Endometrium (tissue), 2 donors: ENCODE measurements around the gene CUEDC1.

Experiments
- FAIRE-seq: peaks from 2 replicates; lab custom pipeline; 2012; peaks lifted over from hg19 to GRCh38; lab: Jason Lieb, UNC
- donor health status: control.
- donor health status: control.

The CUEDC1 gene

DNA sequence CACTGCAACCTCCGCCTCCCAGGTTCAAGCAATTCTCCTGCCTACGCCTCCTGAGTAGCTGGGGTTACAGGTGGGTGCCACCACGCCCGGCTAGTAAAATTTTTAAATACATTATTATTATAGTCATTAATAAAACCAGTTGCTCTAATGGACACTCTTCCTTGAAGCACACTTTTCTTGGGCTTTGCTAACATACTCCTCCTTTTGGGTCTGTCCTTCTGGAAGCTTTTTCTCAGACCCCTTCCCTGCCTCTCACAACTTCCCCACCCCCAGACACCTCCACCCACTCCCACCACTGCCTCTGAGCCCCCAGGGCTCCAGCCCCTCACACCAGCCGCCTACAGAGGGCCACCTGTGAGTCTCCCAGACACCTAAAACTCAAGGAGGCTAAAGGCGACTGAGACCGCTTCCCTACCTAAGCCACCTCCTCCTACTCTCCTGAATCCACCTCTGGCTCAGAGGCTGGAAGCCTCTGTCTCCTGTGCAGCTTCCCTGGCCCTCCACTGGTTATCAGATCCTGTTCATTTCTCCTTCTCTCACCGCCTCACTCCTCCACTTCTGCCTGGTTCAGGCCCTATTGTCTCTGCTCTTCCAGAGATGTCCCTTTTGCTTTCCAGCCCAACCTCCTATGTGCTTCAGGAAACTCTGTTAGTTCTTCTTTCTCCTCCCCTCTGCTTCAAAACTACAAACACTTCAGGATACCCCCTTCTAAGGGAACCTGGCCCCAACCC, 2.1 kb upstream of the CUEDC1 start:
- no peak for FAIRE-seq

DNA sequence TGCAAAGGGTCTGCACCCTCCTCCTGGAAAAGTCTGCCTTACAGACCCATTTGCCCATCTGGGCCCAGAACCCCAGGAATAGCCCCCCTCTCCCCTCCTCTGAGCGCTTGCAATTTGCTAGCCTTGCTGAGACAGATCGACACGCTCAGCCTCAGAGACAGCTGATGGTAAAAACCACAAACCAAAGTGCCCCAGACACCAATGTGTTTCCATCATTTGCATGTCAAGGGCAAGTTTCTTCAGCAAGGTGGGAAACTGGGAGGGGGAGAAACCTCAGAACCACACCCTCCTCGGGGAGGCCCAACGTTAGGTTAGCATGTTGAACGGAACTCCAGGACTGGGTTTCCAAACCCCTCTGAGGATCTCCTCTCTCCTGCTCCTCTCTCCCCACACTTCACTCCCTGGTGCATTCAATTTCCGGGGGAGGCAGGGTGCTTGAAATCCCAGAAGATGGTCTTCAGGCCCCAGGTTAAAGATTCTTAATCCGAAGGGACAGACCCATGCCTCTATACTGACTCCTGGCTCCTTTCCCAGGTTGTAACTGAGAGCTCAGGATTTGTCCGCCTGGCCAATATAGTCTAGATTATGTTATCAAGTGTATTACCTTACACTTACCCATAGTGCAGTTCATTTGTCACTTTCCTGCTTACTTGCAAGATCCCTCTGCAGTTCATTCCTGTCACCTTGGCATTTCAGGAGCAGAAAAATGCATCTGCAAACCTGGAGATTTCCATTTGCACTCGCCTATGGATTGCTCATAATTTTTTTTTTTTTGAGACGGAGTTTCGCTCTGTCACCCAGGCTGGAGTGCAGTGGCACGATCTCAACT, 1.3 kb upstream of the CUEDC1 start:
- FAIRE-seq = no peak

DNA sequence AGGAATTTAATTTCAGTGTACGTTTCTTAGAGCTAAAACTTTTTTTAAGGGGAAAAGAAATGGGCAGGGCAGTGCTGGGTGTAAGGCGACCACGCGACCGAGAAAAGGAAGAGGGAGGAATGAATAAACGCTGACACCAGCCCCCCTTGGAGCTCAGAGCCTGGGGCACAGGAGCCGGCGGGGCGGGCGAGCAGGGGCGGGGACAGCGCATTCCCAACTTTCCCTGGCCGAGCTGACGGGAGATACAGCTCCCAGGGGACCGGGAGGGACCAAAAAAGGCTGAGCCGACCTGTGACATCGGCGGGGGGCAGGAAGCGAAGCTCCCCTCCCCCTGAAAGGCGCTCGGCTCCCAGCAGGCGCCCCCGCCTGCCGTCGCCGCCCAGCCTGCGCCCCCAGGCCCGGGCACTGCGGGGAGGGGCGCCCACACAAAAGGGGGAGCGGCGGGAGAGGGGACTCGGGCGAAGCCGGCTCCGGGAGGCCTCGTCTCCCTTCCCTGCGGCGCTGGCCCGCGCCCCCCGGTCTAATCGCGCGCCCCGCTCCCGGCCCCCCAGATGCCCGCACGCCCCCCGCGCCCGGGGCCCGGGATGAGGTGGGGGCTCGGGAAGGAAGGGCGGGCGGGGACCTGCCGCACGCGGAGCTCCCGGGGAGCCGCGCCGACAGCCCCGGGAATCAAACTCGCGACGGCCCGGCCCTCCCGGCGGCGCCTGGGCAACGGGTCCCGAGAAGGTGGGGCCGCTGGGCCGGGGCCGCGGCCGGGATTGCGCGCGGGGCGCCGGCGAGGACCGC, 622 bp downstream of the CUEDC1 start:
- FAIRE-seq = no peak

DNA sequence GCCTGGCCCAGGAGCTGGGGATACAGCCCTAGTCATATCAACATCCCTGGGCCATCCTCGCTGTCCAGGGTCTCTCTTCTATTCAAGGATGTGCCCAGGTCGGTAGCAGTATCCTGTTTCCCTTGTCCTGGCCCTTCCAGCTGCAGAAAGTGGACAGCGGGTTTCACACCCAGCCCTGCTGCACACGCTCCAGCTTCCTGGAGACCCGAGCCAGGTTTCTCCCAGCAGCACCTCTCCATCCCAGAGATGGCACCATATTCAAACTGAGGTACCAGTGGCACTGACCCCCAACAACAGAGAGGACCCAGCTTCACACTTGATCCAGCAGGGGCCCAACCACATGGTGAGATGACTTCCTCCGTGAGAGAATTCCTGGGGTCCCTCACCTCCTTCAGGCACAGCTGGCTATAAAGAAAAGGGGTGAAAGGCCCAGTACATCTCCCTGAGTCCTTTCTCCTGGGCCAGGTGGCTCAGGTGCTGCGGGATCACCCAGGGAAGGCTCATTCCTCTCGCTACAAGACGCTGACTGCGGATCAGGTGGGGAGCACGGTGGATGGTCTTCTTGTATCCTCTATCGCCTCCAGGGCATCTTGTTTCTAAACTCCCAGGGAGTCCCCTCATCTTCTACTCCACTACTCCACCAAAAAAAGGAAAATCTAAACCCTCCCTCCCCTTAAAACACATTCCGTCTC, 1.4 kb downstream of the CUEDC1 start:
- FAIRE-seq = no peak

DNA sequence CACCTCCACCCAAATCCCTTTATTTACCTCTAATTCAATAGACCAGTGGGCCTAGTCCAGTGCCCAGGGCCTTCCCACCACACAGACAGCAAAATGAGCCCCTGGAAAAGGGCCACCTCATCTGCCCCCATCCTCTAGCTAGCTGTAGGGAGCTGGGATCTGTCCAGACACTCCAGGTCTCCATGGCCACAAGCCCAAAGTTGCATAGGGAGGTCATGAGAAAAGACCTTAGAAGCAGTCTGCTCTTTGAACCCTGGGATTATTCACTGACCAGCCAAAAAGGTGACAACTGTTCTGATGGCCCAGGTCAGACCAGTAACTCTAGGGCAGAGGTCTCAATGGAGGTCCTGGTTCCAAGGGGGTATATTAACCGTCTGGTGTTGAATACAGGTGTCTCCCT, 2.0 kb downstream of the CUEDC1 start:
- FAIRE-seq = no peak

DNA sequence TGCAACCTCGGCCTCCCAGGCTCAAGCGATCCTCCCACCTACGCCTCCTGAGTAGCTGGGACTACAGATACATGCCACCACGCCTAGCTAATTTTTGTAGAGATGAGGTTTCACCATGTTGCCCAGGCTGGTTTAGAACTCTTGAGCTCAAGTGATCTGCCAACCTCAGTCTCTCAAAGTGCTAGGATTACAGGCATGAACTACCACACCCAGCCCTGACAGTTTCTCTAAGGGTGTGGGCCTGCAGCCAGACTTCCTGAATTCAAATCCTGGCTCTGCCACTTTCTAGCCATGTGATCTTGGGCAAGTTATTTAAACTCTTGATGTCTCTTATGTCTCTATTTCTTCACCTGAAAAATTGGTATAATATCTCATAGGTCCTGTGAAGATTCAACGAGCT, 5.6 kb downstream of the CUEDC1 start:
- no peak for FAIRE-seq

DNA sequence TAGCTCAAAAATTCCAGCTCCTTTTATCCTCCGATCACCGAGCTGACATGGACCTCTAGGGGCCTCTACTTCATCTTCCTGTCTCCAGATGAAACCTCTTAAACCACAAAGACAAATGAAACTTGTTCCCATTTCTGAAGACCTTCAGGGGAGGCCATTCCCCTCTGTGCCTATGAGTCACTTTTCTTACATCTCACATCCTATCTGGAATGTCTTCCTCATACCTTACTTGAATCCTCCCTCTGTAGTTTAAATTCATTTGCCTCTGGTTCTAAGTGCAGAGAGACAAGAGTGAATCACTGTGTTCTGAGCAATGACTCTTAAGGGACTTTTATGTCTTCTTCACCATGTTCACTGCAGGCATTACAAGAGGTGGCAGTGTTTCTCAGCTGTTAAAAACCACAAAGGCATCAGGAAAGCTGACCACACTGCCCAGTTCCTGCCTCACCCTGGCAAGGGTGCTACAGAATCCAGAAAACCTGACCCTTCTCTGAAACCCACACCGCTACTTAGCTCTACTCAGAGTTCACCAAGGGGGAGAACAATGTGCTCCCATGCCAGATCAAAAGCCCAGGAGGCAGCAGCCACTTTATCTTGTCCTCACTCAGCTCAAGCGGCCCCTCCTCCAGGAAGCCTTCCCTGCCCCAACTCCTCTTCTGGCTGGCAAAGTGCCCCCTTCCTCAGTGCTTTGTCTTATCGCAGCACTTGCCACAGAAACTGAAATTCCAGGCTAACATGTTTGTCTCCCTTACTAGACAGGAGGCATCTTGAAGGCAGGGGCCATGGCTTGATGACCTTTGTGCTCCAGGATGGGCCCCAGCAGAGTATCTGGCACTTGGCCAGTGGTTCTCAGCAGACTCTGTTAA, 6.4 kb downstream of the CUEDC1 start:
- no peak for FAIRE-seq

DNA sequence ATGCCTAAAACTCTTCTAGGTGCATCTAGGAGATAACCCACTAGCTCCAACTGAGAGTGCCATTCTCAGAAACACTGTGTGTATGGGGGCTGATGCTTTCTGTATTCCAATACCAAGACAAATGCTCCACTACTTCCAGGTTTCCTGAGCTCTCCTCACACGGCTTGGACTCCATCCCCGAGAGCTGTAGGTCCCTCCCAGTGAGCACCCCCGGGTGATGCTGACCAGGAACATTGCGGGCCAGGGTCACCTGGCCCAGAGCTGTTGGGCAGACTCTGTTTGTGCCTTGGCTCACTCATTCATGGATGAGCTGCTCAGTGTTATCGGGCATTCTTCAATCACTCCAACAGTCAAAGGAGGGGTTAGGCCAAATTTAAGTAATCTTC, 7.0 kb downstream of the CUEDC1 start:
- no peak for FAIRE-seq

DNA sequence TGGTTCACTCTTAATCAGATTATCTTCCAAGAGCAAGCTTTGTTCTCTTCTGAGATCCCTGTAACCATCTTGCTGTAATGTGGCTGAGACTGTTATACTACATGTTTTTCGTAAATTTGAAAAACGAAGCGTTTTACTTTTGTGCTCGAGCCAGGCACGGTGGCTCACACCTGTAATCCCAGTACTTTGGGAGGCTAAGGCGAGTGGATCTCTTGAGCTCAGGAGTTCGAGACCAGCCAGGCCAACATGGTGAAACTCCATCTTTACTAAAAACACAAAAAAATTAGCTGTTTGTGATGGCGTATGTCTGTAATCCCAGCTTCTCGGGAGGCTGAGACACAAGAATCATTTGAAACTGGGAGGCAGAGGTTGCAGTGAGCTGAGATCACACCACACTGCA, 7.8 kb downstream of the CUEDC1 start:
- FAIRE-seq = no peak

DNA sequence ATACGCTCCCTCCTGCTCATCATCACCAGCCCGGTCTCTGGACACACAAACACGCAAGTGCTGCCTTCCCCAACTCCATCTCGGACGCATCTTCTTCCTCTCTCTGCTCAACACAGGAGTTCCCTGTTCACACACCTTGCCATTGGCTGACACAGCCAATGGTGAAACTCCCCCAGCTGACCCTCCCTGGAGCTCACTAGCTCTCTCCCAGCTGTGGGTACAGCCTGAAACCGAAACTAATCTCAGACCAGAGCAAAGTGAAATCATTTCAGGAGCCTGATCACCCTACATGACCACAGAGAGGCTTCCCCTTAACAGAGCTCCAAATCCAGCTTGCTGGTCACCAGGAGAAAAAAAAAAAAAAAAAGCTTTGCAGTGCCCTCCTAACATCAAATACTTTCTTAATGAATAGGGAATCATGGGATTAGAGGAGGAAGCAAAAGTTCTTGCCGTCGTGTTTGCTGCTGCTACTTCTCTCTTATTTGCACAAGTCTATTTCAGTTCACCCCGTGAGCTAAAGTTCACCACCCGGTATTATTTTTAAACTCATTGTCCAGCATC, 8.3 kb downstream of the CUEDC1 start:
- no peak for FAIRE-seq

DNA sequence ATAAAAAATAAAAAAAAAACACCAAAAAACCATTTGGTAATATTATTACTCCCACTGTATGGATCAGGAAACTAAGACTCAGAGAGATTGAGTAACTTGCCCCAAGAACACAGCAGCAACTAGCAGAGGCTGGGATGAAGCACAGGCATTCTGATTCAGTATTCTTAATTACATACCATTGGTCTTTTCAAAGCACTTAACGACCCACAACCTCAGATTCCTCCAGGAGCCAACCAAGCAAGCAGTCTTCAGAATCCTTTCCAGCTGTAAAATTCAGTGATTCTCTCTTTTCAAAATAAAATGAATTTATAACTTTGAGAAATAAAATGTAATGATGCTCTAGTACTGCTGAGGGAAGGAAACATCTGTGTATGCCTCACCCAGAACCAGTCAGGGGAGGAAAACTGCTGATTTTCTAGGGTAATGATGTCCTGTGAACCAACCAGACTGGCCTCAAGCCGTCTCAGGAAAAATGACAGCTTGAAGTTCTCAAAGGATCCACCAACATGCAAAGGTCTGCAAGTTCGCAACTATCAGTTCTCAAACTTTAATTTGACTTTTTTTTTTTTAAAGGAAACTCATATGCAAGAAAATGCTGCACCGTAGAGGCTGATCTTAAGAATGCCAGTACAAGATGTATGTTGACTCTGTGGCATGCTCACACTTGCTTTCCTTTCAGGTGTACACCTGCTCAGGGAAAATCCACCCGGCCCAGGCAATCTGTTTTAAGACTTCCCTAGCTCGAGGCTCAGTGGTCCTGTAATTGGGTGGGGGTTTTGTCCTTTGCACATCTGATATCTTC, 9.0 kb downstream of the CUEDC1 start:
- FAIRE-seq = peak; percentile 26

DNA sequence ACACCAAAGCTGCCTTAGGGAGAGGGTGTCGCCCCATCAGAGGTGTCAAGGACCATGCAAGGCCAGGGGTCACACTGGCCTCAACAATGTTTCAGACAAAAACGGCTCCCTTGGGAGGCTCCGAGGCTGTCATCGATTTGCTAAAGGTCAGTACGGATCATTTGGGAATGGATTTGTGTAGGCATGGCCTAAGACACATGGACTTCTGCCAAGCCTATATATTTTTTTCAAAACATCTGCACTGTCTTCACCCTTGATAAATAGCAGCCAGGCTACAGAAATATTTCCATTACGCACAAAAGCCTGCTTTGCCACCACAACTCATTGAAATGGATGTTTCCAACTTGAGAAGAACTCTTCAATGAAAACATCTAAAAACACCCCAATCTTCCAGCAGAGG, 10.3 kb downstream of the CUEDC1 start:
- no peak for FAIRE-seq

DNA sequence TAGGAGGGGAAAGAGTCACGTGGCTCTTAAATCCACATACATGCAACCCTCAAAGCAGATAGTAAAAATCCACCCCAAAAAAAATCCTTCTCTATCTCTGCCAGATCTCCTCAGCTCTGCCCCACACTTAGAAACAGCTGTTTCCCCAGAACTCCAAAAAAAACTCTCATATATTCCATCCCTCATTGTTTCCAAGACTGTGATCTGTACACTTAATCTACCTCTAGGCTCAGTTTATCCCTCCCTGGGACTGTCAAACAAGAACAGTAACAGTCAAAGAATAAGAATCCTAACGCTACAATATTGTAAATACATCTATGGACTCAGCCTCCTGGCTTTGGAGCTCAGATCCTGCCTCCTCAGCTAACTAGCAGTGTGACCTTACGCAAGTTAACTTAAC, 11.6 kb downstream of the CUEDC1 start:
- FAIRE-seq = no peak

DNA sequence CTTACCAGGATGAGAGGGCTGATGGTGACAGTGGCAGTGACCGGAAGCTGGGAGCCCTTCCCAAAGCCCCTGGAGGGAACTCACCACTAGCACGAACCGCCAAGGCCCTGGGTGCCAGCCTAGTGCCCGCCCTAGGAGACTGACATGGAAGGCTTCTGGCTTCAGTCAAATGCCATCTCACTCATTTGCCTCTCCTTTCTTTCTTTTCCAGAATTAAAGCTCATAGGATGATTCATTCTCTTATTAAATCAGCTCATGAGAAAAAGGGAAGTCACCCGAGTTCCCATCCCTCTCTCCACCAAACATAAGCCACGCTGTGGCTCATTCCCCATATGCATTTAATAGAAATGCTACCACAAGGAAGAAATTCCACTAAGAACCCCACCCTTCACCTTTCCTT, 12.1 kb downstream of the CUEDC1 start:
- no peak for FAIRE-seq

DNA sequence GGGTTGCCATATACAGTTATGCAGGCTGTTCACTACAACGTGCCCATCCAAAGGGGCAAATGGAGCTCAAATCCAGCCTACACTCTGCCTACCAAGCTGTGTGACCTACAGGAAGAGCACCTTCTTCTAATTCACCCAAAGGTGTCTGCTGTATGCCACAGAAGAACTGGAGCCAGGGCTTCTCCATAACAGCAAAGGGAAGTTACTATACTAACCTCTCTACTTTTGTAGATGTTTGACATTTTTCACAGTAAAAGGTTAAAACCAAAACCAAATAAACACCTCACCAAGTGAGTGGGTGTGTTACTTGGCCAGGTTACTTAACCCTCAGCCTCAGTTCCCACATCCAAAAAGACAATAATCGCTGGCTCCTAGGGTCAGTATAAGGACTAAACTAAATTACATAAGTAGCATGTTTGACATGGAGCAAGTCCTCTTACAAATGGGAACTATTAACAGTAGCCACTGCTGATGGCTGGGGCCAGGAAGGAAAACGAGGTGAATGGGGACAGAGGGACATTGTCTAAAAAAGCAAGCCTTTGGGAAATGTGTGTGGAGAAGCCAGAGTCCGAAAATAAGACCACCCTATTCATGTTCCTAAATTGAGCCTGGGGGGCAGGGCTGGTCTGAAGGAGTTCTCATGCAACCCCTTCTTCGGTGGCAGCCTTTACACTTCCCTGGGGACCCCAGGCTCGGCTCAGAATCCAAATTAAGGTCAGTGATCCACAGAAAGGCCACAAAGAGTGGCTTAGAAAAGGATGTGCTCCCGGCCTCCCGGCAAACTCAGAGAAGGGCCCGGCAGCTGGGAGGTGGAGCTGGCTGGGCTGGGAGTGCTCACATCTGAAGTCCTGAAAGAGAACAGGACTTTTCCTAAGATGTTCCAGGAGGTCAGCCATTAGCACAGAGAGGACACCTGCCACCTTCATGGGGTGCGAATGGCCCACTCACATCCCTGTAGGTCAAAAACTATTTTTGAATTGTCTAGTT, 13.5 kb downstream of the CUEDC1 start:
- no peak for FAIRE-seq

DNA sequence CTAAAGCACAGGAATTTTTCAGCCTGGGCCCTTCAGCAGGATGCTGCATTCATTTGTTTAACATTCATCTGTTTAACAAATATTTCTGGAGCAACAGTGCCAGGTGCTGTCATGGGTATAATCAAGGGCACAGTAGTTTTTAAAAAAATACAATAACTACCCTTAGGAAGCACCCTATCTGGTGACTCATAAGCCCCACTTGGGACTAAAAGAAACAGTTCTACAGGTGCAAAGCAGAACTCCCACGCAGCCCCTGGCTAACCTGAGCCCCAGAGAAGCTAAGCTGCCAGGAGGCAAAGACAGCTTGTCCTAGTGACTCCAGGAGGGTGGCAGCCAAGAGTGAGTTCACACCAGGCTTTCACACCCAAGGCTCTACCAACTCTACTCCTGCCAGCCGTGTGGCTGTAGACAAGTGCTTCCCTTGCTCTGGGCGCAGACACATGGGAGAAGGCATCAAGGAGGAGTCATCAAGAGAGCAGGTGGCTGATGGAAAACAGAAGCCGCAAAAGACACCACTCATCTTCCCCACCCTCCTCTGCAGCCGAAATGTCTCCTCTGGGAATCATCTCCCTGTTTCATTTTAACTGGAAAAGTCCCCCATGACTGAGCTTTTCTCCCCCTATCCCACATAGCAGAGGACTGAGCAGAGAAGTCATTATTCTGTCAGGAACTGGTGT, 14.4 kb downstream of the CUEDC1 start:
- no peak for FAIRE-seq

DNA sequence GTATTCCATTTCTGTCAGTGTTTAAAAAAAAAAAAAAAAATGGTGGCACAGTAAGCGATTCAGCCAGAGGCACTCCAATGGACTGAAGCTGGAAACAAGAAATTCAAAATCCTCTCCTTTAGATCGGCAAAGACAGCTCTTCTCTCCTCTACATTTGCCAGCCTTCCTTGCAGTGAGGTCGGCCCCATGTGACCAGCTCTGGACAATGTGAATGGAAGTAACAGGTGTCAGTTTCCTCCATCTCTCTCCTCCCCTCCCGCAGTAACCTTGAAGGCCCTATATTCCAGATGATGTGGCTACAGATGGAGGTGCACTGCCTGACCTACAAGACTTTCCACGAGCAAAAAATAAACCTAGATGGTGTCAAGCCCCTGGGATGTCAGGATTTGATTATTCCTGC, 15.0 kb downstream of the CUEDC1 start:
- FAIRE-seq = no peak

DNA sequence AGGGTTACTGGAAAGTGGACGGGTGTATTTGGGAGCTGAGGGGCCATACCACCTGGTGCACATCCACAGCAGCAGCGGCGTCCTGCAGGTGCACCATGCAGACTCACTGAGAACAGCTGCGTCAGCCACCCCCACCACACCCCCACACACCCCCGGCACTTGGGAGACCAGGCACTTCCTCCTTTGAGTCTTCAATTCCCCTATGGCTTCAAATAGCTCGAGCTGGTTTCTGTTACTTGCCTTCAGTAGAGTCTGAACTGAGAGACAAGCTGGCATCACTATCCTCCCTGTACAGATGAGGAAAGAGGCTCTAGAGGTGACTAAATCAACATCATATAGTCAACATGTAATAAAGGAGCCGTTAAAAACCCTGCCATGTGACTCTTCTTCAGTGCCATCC, 15.4 kb downstream of the CUEDC1 start:
- FAIRE-seq = no peak
